Measurements from ENCODE around the gene C16orf54.
"Not testable (repeated sequence)": the region's sequence is repeated elsewhere in the genome, so short reads cannot be mapped to it uniquely, and the experiment has no call there.

GRCh38 chr16:29695675-29696074 is 50.1 kb downstream of the C16orf54 start:
- TF ChIP-seq CTCF, POLR2A (IDR thresholded peaks at IDR 0.05): not testable (repeated sequence)
